Activated B cell treated with CpG ODN at 0.5 μM for 24 hours (primary cell): ENCODE results near the gene RCN1. TPM values are rescaled to one million over a fixed set of nuclear protein-coding genes. Genes with fewer than 3 reads are reported as not detected.
A peak's percentile ranks its signal among the peaks of the same experiment; 100 is the strongest.

Source experiments
- ATAC-seq: fragments of 200-7000 bp; cut with Tn5 transposase; one replicate; pipeline ENCODE4 v1.10.0; 2021; ENCODE audit warnings: low read depth, mild to moderate bottlenecking, moderate library complexity
- CTCF ChIA-PET: fragments of 350-600 bp; sonication (Branson Sonifier 250); formaldehyde crosslinking; loops from one replicate; lab custom pipeline; 2021; ENCODE audit warnings: antibody characterized with exemption; lab: Charles Lee
- POLR2A ChIA-PET: fragments of 350-600 bp; sonication (Branson Sonifier 250); formaldehyde crosslinking; loops from one replicate; lab custom pipeline; 2021; ENCODE audit warnings: antibody characterized with exemption; lab: Charles Lee
- DNase-seq: peaks from one replicate; pipeline ENCODE4 v3.0.0; 2022
- H3K27ac Mint-ChIP-seq: one replicate; pipeline ENCODE4 v1.8.0; 2020; ENCODE audit warnings: mixed read lengths
- H3K27me3 Mint-ChIP-seq: one replicate; pipeline ENCODE4 v1.8.0; 2021; ENCODE audit warnings: mixed read lengths
- H3K36me3 Mint-ChIP-seq: one replicate; pipeline ENCODE4 v1.8.0; 2021; ENCODE audit warnings: low read depth, mixed read lengths
- H3K4me1 Mint-ChIP-seq: one replicate; pipeline ENCODE4 v1.8.0; 2021; ENCODE audit warnings: mixed read lengths
- H3K4me3 Mint-ChIP-seq: one replicate; pipeline ENCODE4 v1.8.0; 2020; ENCODE audit warnings: mild to moderate bottlenecking, mixed read lengths
- H3K9me3 Mint-ChIP-seq: one replicate; pipeline ENCODE4 v1.8.0; 2020; ENCODE audit warnings: mixed read lengths
- CTCF ChIP-seq: fragments of 200-600 bp; IDR thresholded peaks from one replicate; pipeline ENCODE4 v1.8.0; 2022; ENCODE audit warnings: antibody characterized with exemption, mild to moderate bottlenecking
- intact Hi-C: fragments of 100-400 bp; cut with micrococcal nuclease; formaldehyde crosslinking; loops from one replicate; pipeline ENCODE4 v1.15.1; 2024
- total RNA-seq: library from RNA; stranded (reverse); gene quantifications from 2 replicates; pipeline ENCODE4 v1.2.3, GENCODE V29; 2022

The RCN1 gene
- total RNA-seq, 1 donor from 2014 or later = 15.8 TPM

- DNase-seq (no peak), ATAC-seq (no peak)
- CTCF ChIA-PET = no interaction called here
- Mint-ChIP-seq H3K36me3 (peaks cover 3% of the 10 kb centered on the region), H3K27ac (no peak overlapping the region), H3K27me3 (peaks cover 14% of the 10 kb centered on the region), H3K9me3 (no peaks in the 10 kb centered on the region), H3K4me3 (no peak overlapping the region), H3K4me1 (peaks cover 18% of the 10 kb centered on the region)
- POLR2A ChIA-PET = no interaction called here
- intact Hi-C loops = no loop called here
- no peak for TF ChIP-seq CTCF
These were observed 2.5 kb upstream of the RCN1 start for GRCh38 chr11:32088117-32088941.

- Mint-ChIP-seq H3K9me3 (no peaks in the 10 kb centered on the region), H3K27ac (peak overlapping the region; percentile 15), H3K27me3 (peaks cover 2% of the 10 kb centered on the region), H3K36me3 (peaks cover 9% of the 10 kb centered on the region), H3K4me1 (peaks cover 16% of the 10 kb centered on the region), H3K4me3 (peak overlapping the region; percentile 72)
- ChIA-PET CTCF (no interaction called here), POLR2A (interaction anchor here (0.6 kb wide), 1 partner anchor 1753 kb away, joined by 3 read pairs; no protein-coding TSS in a partner anchor)
- no peak for DNase-seq
- TF ChIP-seq CTCF = no peak
- ATAC-seq = no peak
- intact Hi-C loops = loop anchor here (5.0 kb wide), 1 partner anchor 585 kb away; the partner anchor contains the start of genes ELP4 and IMMP1L
These were observed 1.8 kb downstream of the RCN1 start for GRCh38 chr11:32092581-32093170.

GRCh38 chr11:32094923-32095322 is 4.0 kb downstream of the RCN1 start:
- ATAC-seq = no peak
- TF ChIP-seq CTCF = no peak
- intact Hi-C loops = loop anchor here (5.0 kb wide), 1 partner anchor 588 kb away; the partner anchor contains the start of genes ELP4 and IMMP1L
- no peak for DNase-seq
- Mint-ChIP-seq H3K4me1 (peaks cover 9% of the 10 kb centered on the region), H3K27ac (no peak overlapping the region), H3K9me3 (no peaks in the 10 kb centered on the region), H3K27me3 (no peaks in the 10 kb centered on the region), H3K4me3 (no peak overlapping the region), H3K36me3 (peaks cover 27% of the 10 kb centered on the region)
- POLR2A ChIA-PET = no interaction called here
- CTCF ChIA-PET = no interaction called here

GRCh38 chr11:32098142-32098903 is 7.4 kb downstream of the RCN1 start:
- ATAC-seq = no peak
- Mint-ChIP-seq H3K4me3 (no peak overlapping the region), H3K27ac (no peak overlapping the region), H3K4me1 (no peaks in the 10 kb centered on the region), H3K36me3 (peaks cover 41% of the 10 kb centered on the region), H3K9me3 (no peaks in the 10 kb centered on the region), H3K27me3 (no peaks in the 10 kb centered on the region)
- TF ChIP-seq CTCF = no peak
- POLR2A ChIA-PET = no interaction called here
- intact Hi-C loops = no loop called here
- no peak for DNase-seq
- CTCF ChIA-PET = no interaction called here

GRCh38 chr11:32099516-32099915 is 8.6 kb downstream of the RCN1 start:
- intact Hi-C loops = no loop called here
- ATAC-seq (no peak), DNase-seq (no peak)
- ChIA-PET CTCF (no interaction called here), POLR2A (no interaction called here)
- Mint-ChIP-seq H3K27me3 (no peaks in the 10 kb centered on the region), H3K4me3 (no peak overlapping the region), H3K36me3 (peaks cover 48% of the 10 kb centered on the region), H3K9me3 (no peaks in the 10 kb centered on the region), H3K27ac (no peak overlapping the region), H3K4me1 (no peaks in the 10 kb centered on the region)
- no peak for TF ChIP-seq CTCF
